Measurements from ENCODE around the gene NTHL1. TPM values are rescaled to one million over a fixed set of nuclear protein-coding genes. Genes with fewer than 3 reads are reported as not detected.

Gene NTHL1
- total RNA-seq, 3 donors from 2014 or later = 30.5 to 43.5 (median 34.8) TPM

DNA sequence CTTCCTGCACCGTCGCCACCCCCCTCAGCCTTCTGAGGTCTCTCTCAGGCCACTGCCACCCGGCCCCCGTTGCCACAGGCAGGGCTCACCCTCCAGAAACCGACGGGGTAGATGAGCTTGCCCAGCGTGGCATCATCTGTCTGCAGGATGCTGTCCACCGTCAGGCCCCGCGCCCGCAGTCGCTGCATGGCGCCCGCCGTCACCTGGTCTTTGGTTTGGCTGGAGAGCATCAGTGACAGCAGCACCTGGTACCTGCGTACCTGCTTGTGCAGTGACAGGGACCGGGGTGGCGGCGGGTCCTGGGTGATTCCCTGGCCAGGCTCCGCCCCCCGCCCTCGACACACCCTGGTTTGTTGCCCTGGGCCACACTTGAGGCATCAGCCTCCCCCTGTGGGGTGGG lies 3.1 kb downstream of the NTHL1 start:
- DNase-seq (no peak), ATAC-seq (no peak)
- no peaks in the 10 kb centered on the region for H3K27me3 Mint-ChIP-seq (ENCODE audit: low read depth)
- H3K9me3 Mint-ChIP-seq = no peaks in the 10 kb centered on the region
- H3K36me3 Mint-ChIP-seq (ENCODE audit: insufficient read depth) = peaks cover 2% of the 10 kb centered on the region
- peaks cover 16% of the 10 kb centered on the region for H3K4me1 Mint-ChIP-seq (ENCODE audit: low read depth)
- H3K4me3 Mint-ChIP-seq = no peak overlapping the region

DNA sequence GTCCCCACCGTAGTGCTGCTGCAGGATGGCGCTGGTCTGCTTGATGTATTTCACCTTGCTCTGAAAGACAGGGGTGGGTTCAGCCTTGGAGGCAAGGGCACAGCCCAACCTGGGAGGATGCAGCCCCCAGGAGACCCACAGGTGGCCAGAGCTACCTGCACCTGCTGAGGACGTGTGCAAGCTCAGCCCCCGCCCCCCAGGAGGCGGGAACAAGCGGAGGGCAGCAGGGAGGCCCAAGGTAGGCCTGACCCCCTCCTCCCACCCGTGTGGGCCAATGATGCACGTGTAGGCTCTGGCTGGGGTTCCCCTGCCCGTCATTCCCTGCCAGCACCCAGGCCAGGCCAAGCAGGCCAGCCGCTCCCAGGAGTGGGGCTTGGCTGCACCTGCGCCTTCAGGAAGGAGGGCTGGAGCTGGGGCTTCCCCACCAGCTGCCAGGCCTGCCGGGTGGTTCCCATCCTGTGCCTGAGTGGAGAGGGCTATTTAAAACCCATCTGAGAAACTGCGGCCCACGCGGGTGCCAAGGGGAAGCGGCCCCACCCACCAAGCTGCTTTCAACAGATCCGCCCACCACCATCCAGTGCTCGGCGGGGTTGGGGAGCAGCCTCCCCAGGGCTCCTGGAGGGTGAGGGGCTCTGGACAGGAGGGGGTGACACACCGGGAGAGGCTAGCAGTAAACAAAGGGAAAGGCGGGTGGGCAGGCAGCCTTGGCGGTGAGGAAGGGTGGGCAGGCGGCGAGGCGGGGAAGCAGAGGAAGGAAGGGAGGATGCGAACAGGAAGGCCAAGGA lies 3.8 kb downstream of the NTHL1 start:
- DNase-seq (no peak), ATAC-seq (no peak)
- Mint-ChIP-seq H3K9me3 (no peaks in the 10 kb centered on the region), H3K4me3 (no peak overlapping the region), H3K4me1 (ENCODE audit: low read depth) (peaks cover 16% of the 10 kb centered on the region), H3K36me3 (ENCODE audit: insufficient read depth) (peaks cover 2% of the 10 kb centered on the region), H3K27me3 (ENCODE audit: low read depth) (no peaks in the 10 kb centered on the region)

DNA sequence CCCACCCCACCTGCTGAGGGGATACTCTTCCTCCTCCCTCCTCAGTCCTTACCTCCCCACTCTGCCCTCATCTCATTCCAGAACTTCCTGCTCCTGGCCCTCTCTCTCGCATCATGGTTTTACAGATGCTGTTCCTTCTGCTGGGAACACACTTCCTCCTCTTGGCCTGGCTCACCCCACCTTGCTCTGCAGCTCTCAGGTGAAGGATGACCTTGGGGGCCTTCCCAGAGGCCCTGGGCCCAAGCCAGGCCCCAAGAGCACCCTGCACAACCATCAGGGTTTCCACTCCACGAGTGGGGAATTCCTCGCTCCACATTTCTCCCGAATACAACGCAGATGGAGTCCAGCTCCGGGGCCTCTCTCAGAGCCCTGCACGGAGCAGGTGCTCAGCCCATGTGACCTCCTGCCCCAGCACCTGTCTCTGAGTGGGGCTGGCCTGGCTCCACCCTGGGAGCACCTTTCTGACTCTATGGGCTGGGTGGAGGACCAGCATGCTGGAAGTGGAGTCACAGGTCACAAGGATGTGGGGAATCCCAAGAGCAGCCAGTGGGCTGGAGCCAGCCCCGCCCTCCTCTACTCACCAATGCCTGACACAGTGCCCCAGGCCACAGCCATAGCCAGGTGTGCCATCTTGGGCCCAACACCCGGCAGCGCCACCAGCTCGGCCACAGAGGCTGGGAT lies 4.5 kb downstream of the NTHL1 start:
- Mint-ChIP-seq H3K27me3 (ENCODE audit: low read depth) (no peaks in the 10 kb centered on the region), H3K36me3 (ENCODE audit: insufficient read depth) (peaks cover 2% of the 10 kb centered on the region), H3K4me1 (ENCODE audit: low read depth) (peaks cover 8% of the 10 kb centered on the region), H3K4me3 (no peak overlapping the region), H3K9me3 (no peaks in the 10 kb centered on the region)
- ATAC-seq (no peak), DNase-seq (no peak)

DNA sequence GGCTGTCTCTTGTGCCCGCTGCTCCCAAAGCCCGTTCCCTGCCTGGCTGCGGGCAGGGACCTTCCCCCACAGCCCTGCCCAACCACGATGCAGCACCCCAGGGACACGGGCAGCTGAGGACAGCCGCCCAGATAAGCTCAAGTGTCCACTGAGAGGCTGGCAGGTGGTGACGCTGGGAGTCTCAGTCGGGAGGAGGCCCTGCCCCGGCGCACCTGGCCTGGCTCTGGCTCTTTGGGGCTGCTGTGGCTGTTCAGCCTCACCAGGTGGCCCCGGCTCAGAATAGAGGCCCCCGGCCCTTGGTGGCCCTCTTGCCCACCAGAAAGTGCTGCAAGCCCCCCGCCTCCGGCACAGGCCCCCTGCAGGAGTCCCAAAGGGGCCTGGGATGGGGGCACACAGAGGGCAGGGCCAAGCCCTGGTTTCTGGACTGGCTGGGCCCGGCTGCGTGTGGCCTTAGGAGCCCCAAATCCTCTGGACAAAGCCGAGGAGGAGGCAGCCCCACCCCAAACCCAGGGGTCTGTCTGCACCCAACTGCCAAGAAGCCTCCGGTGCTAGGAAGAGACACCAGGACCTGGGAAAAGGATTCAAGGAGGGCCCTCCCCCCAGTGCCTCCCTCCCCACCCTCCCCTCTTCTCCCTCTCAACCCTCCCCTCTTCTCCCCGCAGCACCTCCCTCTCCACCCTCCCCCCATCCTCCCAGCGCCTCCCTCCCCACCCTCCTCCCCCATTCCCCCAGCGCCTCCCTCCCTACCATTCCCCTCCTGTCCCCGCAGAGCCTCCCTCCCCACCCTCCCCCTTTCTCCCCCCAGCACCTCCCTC lies 5.3 kb downstream of the NTHL1 start:
- no peaks in the 10 kb centered on the region for H3K9me3 Mint-ChIP-seq
- no peak for ATAC-seq
- H3K36me3 Mint-ChIP-seq (ENCODE audit: insufficient read depth) = peaks cover 2% of the 10 kb centered on the region
- no peak overlapping the region for H3K4me3 Mint-ChIP-seq
- no peak for DNase-seq
- no peaks in the 10 kb centered on the region for H3K27me3 Mint-ChIP-seq (ENCODE audit: low read depth)
- H3K4me1 Mint-ChIP-seq (ENCODE audit: low read depth) = peaks cover 7% of the 10 kb centered on the region

DNA sequence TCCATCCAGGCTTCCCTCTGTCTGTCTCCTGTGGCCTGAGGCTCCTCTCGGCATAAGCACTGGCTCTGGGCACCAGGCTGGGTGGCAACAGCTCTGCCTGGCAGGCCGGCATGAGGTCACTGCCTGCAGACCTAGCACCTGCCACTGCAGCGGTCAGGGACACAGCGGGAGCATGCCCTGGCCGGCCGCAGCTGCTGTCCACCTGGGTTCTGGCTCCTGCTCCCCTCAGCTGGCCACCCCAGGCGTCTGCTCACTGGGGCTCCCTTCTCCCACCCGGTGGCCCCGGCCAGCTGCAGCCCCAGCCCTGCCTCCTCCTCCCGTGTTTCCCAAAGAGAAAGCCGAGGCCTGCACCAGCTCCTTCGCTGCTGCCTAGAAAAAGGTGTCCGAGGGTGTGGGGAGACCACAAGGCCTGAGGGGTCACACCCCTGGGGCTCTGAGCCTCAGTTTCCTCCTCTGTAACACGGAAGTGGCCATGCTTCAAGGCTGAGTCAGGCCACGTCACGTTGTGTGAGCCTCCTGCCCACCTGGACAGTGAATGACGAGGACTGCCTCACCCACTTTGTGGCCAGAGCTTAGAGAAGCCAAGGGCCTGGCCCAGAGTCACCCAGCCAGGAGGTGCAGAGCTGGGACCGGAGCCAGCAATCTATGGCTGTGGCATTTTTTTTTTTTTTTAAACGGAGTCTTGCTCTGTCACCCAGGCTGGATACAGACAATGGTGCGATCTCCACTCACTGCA lies 6.7 kb downstream of the NTHL1 start:
- H3K9me3 Mint-ChIP-seq = no peaks in the 10 kb centered on the region
- no peak overlapping the region for H3K4me3 Mint-ChIP-seq
- ATAC-seq (no peak), DNase-seq (no peak)
- H3K36me3 Mint-ChIP-seq (ENCODE audit: insufficient read depth) = no peaks in the 10 kb centered on the region
- H3K27me3 Mint-ChIP-seq (ENCODE audit: low read depth) = no peaks in the 10 kb centered on the region
- H3K4me1 Mint-ChIP-seq (ENCODE audit: low read depth) = no peaks in the 10 kb centered on the region

DNA sequence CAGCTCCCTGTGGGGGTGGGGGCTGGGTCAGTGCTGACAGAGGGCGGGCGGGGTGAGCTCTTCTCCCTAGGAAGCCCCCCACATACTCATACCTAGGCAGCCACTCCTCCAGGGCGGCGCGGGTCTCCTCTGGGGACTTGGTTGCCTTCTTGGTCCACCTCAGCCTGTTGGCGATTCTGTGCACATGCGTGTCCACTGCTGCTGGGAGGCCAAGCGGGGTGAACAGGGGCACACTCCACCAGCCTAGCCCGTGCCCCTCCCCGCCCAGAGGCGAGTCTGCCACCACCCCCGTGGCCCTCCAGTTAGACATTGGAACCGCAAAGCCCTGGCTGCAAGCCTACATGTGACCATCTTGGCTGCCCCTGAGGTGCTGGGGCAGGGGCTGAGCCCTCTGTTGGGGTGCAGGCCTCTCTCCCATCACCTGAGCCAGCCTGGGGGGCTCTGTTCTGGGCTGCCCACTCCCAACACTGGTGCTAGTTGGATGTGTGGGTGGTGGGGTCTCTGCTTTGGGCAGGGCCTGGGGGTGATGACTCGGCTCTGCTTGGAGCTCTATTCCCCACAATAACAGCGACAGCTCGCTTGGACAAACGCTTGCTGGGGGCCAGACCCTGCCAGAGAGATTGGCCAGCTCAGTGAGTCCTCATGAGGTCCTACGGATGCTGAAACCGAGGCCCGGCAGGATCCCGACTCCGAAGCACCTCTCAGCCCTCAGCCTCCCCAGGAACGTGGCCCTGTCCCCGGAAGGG lies 7.4 kb downstream of the NTHL1 start:
- ATAC-seq = no peak
- no peaks in the 10 kb centered on the region for H3K27me3 Mint-ChIP-seq (ENCODE audit: low read depth)
- H3K4me3 Mint-ChIP-seq = no peak overlapping the region
- H3K9me3 Mint-ChIP-seq = no peaks in the 10 kb centered on the region
- no peaks in the 10 kb centered on the region for H3K4me1 Mint-ChIP-seq (ENCODE audit: low read depth)
- DNase-seq = no peak
- H3K36me3 Mint-ChIP-seq (ENCODE audit: insufficient read depth) = no peaks in the 10 kb centered on the region

GRCh38 chr16:2039274-2040031 lies 8.2 kb downstream of the NTHL1 start:
- Mint-ChIP-seq H3K9me3 (no peaks in the 10 kb centered on the region), H3K27me3 (ENCODE audit: low read depth) (no peaks in the 10 kb centered on the region), H3K4me3 (no peak overlapping the region), H3K36me3 (ENCODE audit: insufficient read depth) (no peaks in the 10 kb centered on the region), H3K4me1 (ENCODE audit: low read depth) (no peaks in the 10 kb centered on the region)
- ATAC-seq = no peak
- DNase-seq = no peak

GRCh38 chr16:2038382-2039231 lies 9.0 kb downstream of the NTHL1 start:
- Mint-ChIP-seq H3K4me1 (ENCODE audit: low read depth) (no peaks in the 10 kb centered on the region), H3K9me3 (no peaks in the 10 kb centered on the region), H3K4me3 (no peak overlapping the region), H3K36me3 (ENCODE audit: insufficient read depth) (no peaks in the 10 kb centered on the region), H3K27me3 (ENCODE audit: low read depth) (no peaks in the 10 kb centered on the region)
- ATAC-seq (no peak), DNase-seq (no peak)

DNA sequence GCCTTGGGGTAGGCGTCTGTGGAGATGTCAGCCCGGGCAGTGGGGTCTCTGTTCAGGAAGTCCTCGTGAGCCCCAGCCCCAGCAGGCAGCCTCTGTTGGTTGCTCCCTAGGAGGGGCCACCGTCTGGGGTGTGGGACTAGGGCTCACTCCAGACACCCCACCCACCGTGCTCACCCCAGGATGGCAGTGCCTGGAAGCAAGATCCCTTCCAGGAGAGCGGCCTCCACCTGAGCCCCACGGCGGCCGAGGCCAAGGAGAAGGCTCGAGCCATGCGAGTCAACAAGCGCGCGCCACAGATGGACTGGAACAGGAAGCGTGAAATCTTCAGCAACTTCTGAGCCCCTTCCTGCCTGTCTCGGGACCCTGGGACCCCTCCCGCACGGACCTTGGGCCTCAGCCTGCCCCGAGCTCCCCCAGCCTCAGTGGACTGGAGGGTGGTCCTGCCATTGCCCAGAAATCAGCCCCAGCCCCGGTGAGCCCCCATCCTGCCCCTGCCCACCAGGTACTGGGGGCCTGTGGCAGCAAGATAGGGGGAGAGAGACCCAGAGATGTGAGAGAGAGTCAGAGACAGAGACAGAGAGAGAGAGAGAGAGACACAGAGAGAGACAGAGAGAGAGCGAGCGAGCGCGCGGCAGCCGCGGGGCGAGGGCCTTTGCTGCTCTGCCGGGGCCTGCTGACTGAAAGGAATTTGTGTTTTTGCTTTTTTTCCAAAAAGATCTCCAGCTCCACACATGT lies 9.8 kb downstream of the NTHL1 start:
- H3K4me3 Mint-ChIP-seq = no peak overlapping the region
- H3K27me3 Mint-ChIP-seq (ENCODE audit: low read depth) = no peaks in the 10 kb centered on the region
- ATAC-seq (no peak), DNase-seq (no peak)
- no peaks in the 10 kb centered on the region for H3K4me1 Mint-ChIP-seq (ENCODE audit: low read depth)
- H3K9me3 Mint-ChIP-seq = no peaks in the 10 kb centered on the region
- H3K36me3 Mint-ChIP-seq (ENCODE audit: insufficient read depth) = no peaks in the 10 kb centered on the region

DNA sequence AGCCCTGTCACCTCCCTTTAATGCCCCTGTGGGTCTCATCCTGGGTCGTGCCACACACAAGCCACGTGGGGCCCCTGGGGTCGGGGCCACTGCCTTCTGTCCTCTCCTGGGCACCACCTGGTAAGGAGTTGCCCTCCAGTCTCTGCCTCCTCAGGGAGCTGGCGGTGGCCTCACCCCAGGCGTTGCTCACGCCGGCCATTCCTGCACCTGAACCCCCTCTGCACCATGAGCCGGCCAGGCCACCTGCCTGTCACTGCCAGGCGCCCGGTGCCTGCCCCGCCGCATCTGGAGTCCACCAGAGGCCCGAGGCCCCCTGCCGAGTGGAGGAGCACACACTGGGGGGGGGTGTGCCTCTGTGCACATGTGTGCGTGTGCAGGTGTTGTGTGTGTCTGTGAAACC lies 10.5 kb downstream of the NTHL1 start:
- Mint-ChIP-seq H3K27me3 (ENCODE audit: low read depth) (no peaks in the 10 kb centered on the region), H3K4me3 (no peak overlapping the region), H3K9me3 (no peaks in the 10 kb centered on the region), H3K4me1 (ENCODE audit: low read depth) (no peaks in the 10 kb centered on the region), H3K36me3 (ENCODE audit: insufficient read depth) (no peaks in the 10 kb centered on the region)
- DNase-seq (no peak), ATAC-seq (no peak)

DNA sequence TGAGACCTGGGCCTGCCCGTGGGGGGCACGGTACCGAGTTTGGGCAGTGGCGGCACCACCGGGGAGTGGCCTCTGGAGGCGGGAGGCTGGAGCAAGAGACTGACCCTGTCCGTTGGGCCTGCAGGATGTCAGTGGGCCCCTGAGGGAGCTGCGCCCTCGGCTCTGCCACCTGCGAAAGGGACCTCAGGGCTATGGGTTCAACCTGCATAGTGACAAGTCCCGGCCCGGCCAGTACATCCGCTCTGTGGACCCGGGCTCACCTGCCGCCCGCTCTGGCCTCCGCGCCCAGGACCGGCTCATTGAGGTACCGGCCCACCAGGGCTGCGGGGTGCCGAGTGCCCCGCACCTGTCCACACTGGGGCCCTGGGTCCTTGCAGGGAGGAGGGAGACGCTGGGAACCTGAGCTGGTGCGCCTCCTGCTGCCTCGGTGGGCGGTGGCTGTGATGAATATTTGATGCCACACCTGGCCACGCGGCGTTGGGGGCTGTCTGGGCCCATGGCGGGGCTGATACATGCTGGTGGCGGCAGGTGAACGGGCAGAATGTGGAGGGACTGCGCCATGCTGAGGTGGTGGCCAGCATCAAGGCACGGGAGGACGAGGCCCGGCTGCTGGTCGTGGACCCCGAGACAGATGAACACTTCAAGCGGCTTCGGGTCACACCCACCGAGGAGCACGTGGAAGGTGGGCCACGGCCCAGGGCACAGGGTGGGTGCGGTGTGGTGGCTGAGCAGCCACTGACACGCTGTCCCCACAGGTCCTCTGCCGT lies 11.3 kb downstream of the NTHL1 start:
- DNase-seq = no peak
- Mint-ChIP-seq H3K9me3 (no peaks in the 10 kb centered on the region), H3K4me3 (no peak overlapping the region), H3K36me3 (ENCODE audit: insufficient read depth) (no peaks in the 10 kb centered on the region), H3K27me3 (ENCODE audit: low read depth) (no peaks in the 10 kb centered on the region), H3K4me1 (ENCODE audit: low read depth) (no peaks in the 10 kb centered on the region)
- no peak for ATAC-seq
